Loucy (cell line): Measurements from ENCODE around the gene PCGF1.
A peak's percentile ranks its signal among the peaks of the same experiment; 100 is the strongest.

Source experiments
- EZH2phosphoT487 ChIP-seq: fragments of 200-600 bp; IDR thresholded peaks from 2 replicates; pipeline ENCODE4 v1.6.1; 2018; ENCODE audit warnings: antibody characterized with exemption, mild to moderate bottlenecking, moderate library complexity, borderline replicate concordance
- TF ChIP-seq, protein P1 (sequence below): fragments of 200-600 bp; sonication (generic); conservative IDR thresholded peaks from 2 replicates; pipeline ENCODE4 v1.5.1; 2014; ENCODE audit warnings: mild to moderate bottlenecking, antibody characterized with exemption, low read length

DNA sequence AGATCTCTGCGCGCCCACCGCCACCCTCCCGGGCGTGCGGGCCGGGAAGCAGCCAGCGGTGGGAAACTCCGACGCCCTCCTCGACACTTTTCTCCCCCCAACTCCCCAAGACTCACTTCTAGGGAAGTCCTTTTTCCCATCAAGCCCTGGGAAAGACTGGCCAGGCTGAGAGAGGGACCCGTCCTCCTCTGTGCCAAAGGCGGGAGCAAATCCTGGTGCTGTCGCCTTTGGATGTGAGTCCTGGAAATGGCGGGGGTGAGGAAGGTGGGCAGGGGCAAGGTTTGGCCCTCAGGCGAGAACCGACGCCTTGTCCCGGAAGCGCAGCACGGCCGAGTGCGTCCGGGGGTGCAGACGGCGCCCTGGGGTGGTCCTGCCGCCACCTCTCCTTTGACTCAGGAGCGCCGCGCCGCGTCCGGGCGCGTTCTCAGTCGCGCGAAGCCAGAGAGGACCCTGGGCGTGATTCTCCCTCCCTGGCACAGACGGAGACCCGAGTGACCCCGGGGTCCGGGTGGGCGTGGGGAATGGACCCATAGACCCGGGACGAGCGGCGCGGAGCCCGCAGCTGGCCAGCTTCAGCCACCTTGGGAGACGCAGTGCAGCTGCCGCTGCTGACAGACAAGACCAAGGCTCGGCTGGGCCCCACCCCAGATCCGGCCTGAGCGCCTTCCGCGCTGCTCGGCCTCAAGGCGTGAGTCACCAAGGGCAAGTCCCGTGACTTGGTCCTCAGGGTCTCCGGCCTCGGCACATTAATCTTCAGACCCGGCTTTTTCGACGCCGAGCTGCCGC, 4.6 kb downstream of the PCGF1 start:
- TF ChIP-seq, protein P1, sequence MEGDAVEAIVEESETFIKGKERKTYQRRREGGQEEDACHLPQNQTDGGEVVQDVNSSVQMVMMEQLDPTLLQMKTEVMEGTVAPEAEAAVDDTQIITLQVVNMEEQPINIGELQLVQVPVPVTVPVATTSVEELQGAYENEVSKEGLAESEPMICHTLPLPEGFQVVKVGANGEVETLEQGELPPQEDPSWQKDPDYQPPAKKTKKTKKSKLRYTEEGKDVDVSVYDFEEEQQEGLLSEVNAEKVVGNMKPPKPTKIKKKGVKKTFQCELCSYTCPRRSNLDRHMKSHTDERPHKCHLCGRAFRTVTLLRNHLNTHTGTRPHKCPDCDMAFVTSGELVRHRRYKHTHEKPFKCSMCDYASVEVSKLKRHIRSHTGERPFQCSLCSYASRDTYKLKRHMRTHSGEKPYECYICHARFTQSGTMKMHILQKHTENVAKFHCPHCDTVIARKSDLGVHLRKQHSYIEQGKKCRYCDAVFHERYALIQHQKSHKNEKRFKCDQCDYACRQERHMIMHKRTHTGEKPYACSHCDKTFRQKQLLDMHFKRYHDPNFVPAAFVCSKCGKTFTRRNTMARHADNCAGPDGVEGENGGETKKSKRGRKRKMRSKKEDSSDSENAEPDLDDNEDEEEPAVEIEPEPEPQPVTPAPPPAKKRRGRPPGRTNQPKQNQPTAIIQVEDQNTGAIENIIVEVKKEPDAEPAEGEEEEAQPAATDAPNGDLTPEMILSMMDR, result peak; percentile 53
- TF ChIP-seq EZH2phosphoT487, result no peak
